Common myeloid progenitor, CD34-positive (primary cell): ENCODE data around the gene CETN3.

Experiments used
- CTCF ChIA-PET: fragments of 350-600 bp; sonication (Branson Sonifier 250); formaldehyde crosslinking; loops from one replicate; lab custom pipeline; 2021; ENCODE audit warnings: antibody characterized with exemption; lab: Charles Lee
- POLR2A ChIA-PET: fragments of 350-600 bp; sonication (Branson Sonifier 250); formaldehyde crosslinking; loops from one replicate; lab custom pipeline; 2021; ENCODE audit warnings: antibody characterized with exemption; lab: Charles Lee
- DNase-seq, 3 donors: peaks; one replicate each; pipeline versions ENCODE4 v3.0.0 to v3.0.0-alpha.2; 2013
- H3K27ac ChIP-seq, 2 experiments: 1 replicate in 1 of 2; 2 replicates in 1 of 2; pipeline ENCODE4 v1.7.0; 2013; ENCODE audit warnings: inconsistent platforms in 2 of 2, low read length in 2 of 2, mild to moderate bottlenecking in 2 of 2, low read depth in 1 of 2, moderate library complexity in 1 of 2; ENCODE audit not compliant: severe bottlenecking in 2 of 2, insufficient read depth in 1 of 2, poor library complexity in 1 of 2
- H3K27me3 ChIP-seq, 5 experiments: replicated peaks in 2 of 5; 1 replicate in 3 of 5; 2 replicates in 2 of 5; pipeline versions ENCODE4 v1.6.1 to v1.7.0; 2013; ENCODE audit warnings: low read length in 4 of 5, mild to moderate bottlenecking in 2 of 5, moderate library complexity in 2 of 5, inconsistent platforms in 1 of 5; ENCODE audit not compliant: insufficient read depth in 5 of 5, control insufficient read depth in 4 of 5
- H3K36me3 ChIP-seq, 4 experiments: 1 replicate in 2 of 4; 2 replicates in 2 of 4; pipeline versions ENCODE4 v1.6.1 to v1.7.0; 2013; ENCODE audit warnings: low read length in 3 of 4, control low read depth in 1 of 4, mild to moderate bottlenecking in 1 of 4; ENCODE audit not compliant: control insufficient read depth in 4 of 4, insufficient read depth in 4 of 4
- H3K4me1 ChIP-seq, 4 experiments: 1 replicate in 3 of 4; 2 replicates in 1 of 4; pipeline versions ENCODE4 v1.6.1 to v1.7.1; 2013; ENCODE audit warnings: low read length in 3 of 4, mild to moderate bottlenecking in 3 of 4, control low read depth in 1 of 4, inconsistent platforms in 1 of 4, moderate library complexity in 1 of 4; ENCODE audit not compliant: control insufficient read depth in 4 of 4, insufficient read depth in 4 of 4; ENCODE audit errors: control extremely low read depth in 1 of 4
- H3K4me3 ChIP-seq, 7 experiments: 1 replicate in 4 of 7; 2 replicates in 3 of 7; pipeline versions ENCODE4 v1.5.1 to v1.7.0; 2013; ENCODE audit warnings: mild to moderate bottlenecking in 7 of 7, low read length in 6 of 7, moderate library complexity in 6 of 7, inconsistent platforms in 2 of 7, low read depth in 2 of 7, control low read depth in 1 of 7; ENCODE audit not compliant: insufficient read depth in 4 of 7, control insufficient read depth in 1 of 7; ENCODE audit errors: extremely low read depth in 1 of 7
- H3K9me3 ChIP-seq, 5 experiments: 1 replicate in 4 of 5; 2 replicates in 1 of 5; pipeline versions ENCODE4 v1.6.1 to v1.7.1; 2013; ENCODE audit warnings: low read length in 4 of 5, mild to moderate bottlenecking in 2 of 5, inconsistent platforms in 1 of 5, low read depth in 1 of 5, moderate library complexity in 1 of 5; ENCODE audit not compliant: control insufficient read depth in 4 of 5, insufficient read depth in 2 of 5; ENCODE audit errors: control extremely low read depth in 1 of 5
- WGBS: methylation state at CpG from one replicate; pipeline ENCODE4 v1.1.5; 2013; ENCODE audit not compliant: insufficient coverage; 5-methylcytosine and 5-hydroxymethylcytosine counted together

CETN3 gene

DNA sequence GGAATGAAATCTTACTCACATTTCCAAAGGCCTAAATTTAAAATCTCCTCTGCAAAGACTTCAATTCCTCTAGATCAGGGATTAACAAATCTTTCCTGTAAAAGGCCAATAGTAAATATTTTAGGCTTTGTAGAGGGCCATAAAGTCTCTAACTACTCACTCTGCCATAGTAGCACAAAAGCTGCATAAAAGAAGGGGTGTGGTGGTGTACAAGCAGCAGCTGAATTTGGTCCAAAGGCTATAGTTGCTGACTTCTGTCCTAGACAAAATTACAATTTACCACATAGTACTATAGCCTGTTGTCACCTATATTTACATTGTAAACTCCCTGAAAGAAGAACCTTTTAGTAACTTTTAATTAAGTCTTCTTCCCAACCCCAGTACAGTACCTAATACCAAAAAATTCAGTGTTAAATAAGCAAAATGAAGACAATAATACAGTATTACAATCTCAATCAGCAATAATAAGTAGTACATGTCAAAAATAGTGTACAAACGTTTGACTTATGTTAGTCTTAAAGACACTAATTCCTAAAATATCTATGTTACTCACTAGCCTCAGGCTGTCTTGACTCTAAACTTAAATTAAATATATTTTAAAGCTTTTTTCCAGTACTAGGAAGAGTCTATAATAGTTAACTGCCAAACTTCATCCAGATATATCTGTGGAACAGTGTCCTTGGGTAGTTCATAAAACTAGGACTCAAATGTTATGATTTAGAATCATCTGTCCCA, 6.9 kb downstream of the CETN3 start:
- ChIA-PET POLR2A (no interaction called here), CTCF (interaction anchor here (4.0 kb wide), 1 partner anchor 12 kb away, joined by 12 read pairs; no protein-coding TSS in a partner anchor)
- no CpG with 5 or more reads among the region's 1 CpG for WGBS

DNA sequence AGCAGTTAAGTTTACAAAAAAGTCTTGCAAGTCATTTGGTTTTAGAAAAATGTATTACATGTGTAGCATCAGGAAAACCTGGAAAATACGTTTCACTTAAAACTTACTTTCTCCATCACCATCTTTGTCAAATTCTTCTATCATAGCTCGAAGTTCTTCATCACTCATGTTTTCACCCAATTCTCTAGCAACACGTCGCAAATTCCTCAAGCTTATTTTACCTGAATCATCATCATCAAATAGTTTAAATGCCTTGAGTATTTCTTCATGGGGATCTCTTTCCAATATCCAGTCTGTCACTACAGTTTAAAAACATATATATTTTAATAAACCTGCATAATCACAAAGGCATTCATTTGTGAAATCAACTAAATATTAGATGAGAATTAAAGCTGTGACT, 10.3 kb downstream of the CETN3 start:
- no peak overlapping the region for H3K4me3 ChIP-seq
- DNase-seq, result no peak
- no peaks in the 10 kb centered on the region for H3K27me3 ChIP-seq
- peaks cover 9 to 30% (median 13%) of the 10 kb centered on the region in 4 experiments for H3K36me3 ChIP-seq
- no peaks in the 10 kb centered on the region for H3K9me3 ChIP-seq
- H3K27ac ChIP-seq, result no peak overlapping the region
- POLR2A ChIA-PET, result no interaction called here
- WGBS, result 100% methylated on average over 3 of the region's 4 CpGs
- no peaks in the 10 kb centered on the region for H3K4me1 ChIP-seq
- CTCF ChIA-PET, result interaction anchor here (1.2 to 4.0 kb wide), 4 partner anchors 9 to 40 kb away, joined by 3 to 12 read pairs (median 4); no protein-coding TSS in a partner anchor

More for the DNA sequence above, 6.9 kb downstream of the CETN3 start:
- Histone ChIP-seq H3K4me3 (no peak overlapping the region), H3K27me3 (no peaks in the 10 kb centered on the region), H3K9me3 (no peaks in the 10 kb centered on the region), H3K36me3 (peaks cover 10 to 35% (median 17%) of the 10 kb centered on the region in 4 experiments), H3K4me1 (peaks cover 0 to 2% (median 0%) of the 10 kb centered on the region in 4 experiments), H3K27ac (no peak overlapping the region)
- no peak for DNase-seq

DNA sequence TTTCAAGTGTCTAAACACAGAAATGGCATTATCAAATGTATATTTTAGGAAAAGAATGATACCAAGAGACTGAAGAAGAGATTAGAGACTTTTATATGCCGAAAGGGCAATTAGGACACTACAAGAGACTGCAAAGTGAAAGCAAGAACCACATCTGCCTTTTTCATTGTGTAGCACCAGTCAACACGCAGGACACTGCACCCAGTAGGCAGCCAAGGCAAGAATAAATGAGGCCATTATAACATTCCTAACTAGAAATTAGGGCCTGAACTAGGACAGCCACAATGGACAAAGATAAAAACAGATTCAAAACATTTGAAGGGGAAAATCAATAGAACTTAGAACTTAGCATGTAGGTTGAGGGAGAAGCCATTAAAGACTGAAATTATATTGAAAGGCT, 10.8 kb downstream of the CETN3 start:
- ChIA-PET CTCF (no interaction called here), POLR2A (no interaction called here)
- Histone ChIP-seq H3K9me3 (no peaks in the 10 kb centered on the region), H3K27me3 (no peaks in the 10 kb centered on the region), H3K4me1 (no peaks in the 10 kb centered on the region), H3K4me3 (no peak overlapping the region), H3K27ac (no peak overlapping the region), H3K36me3 (peaks cover 9 to 27% (median 12%) of the 10 kb centered on the region in 4 experiments)
- DNase-seq, result no peak
- 100% methylated on average over 1 of the region's 2 CpGs for WGBS

DNA sequence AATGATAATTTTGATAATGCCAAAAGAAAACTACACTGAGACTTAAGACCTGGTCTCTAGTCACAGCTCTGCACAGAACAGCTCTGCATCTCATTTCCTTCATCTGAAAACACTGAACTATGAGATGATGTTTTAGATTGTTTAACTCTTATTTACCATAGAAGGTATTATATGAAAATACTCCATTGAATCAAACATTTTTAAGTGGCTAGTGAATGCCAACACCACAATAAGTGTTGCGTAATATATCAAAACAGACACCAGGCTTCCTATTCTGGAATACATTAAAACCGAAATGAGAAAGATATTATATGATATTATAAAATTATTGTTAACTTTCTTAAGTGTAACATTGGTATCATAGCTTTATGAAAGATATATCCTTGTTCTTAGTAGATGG, 14.6 kb downstream of the CETN3 start:
- Histone ChIP-seq H3K27me3 (no peaks in the 10 kb centered on the region), H3K36me3 (peaks cover 10 to 29% (median 12%) of the 10 kb centered on the region in 4 experiments), H3K9me3 (peaks cover 0 to 3% (median 0%) of the 10 kb centered on the region in 5 experiments), H3K27ac (no peak overlapping the region), H3K4me1 (no peaks in the 10 kb centered on the region), H3K4me3 (no peak overlapping the region)
- WGBS, result no CpG with 5 or more reads among the region's 2 CpGs
- CTCF ChIA-PET, result no interaction called here
- POLR2A ChIA-PET, result no interaction called here
- DNase-seq, result no peak

DNA sequence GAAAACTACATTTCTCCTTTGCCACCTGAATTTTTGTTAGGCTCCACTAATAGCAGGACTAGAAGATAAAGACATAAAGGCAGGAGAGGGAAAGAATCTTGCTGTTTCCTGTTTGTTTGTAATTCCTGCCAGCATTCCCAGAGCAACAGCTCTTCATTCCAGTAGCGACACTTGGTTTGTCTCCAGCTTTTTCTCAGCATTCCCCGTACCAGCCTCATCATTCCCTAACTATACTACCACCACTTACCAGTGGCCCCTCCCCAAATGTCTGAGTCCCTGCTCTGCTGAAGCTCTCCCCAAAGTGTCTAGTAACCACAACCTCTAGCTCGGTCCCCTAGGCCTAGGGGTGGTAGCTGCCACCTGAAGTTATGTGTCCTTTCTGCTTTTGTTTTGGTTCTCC, 18.6 kb downstream of the CETN3 start:
- Histone ChIP-seq H3K9me3 (peaks cover 0 to 3% (median 0%) of the 10 kb centered on the region in 5 experiments), H3K27me3 (no peaks in the 10 kb centered on the region), H3K27ac (no peak overlapping the region), H3K36me3 (peaks cover 0 to 7% (median 3%) of the 10 kb centered on the region in 4 experiments), H3K4me1 (no peaks in the 10 kb centered on the region), H3K4me3 (no peak overlapping the region)
- ChIA-PET POLR2A (interaction anchor here (0.5 kb wide), 1 partner anchor 99 kb away, joined by 3 read pairs; no protein-coding TSS in a partner anchor), CTCF (interaction anchor here (1.0 to 3.4 kb wide), 2 partner anchors 10 to 139 kb away, joined by 3 to 12 read pairs; partner anchors contain the start of gene LYSMD3)
- WGBS, result 100% methylated on average over 2 of the region's 3 CpGs
- DNase-seq, result no peak

DNA sequence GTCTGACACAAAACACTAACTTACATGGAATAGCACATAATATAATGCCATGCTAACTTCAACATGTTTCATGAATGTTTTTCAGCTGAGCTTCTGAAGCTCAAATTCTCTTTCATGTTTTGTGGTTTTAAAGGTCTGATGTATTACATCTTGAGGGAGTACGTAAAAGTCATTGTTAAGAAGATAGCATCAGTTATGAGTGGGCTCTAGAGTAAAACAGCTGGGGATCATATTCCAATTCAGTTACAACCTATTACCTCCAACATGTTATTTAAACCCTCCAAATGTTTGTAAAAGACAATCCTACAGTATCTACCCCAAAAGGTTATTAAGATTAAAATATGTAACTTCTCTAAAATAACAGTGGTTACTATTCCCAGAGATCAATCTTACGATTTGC, 19.2 kb downstream of the CETN3 start:
- H3K4me1 ChIP-seq, result no peaks in the 10 kb centered on the region
- no peak overlapping the region for H3K27ac ChIP-seq
- peaks cover 0 to 3% (median 0%) of the 10 kb centered on the region in 5 experiments for H3K9me3 ChIP-seq
- ChIA-PET CTCF (interaction anchor here (1.0 to 3.4 kb wide), 2 partner anchors 11 to 139 kb away, joined by 3 to 12 read pairs; partner anchors contain the start of gene LYSMD3), POLR2A (no interaction called here)
- H3K4me3 ChIP-seq, result no peak overlapping the region
- peaks cover 0 to 7% (median 3%) of the 10 kb centered on the region in 4 experiments for H3K36me3 ChIP-seq
- DNase-seq, result no peak
- H3K27me3 ChIP-seq, result no peaks in the 10 kb centered on the region
- no CpG with 5 or more reads among the region's 2 CpGs for WGBS

DNA sequence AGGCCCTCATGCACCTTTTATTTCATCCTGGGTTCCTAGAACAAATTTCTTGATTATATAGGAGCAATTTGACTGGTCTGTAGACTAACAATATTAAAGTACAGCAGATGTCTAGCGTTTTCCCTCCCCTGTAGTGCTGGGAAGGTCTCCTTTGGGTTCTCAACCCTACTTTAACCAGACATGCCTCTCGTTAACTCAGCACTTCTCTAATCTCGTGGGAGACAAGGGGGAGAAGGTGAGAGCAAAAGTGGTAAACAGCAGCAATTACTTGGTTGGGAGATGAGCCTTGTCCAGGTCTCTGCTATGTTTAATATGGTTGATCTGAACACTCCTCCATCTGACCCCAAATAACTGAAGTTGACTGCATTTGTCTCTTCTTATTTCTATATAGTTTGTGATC, 22.0 kb downstream of the CETN3 start:
- POLR2A ChIA-PET, result no interaction called here
- CTCF ChIA-PET, result interaction anchor here (0.6 to 1.9 kb wide), 6 partner anchors 9 to 1660 kb away, joined by 3 to 6 read pairs (median 4); no protein-coding TSS in a partner anchor
- Histone ChIP-seq H3K27ac (no peak overlapping the region), H3K4me1 (no peaks in the 10 kb centered on the region), H3K36me3 (peaks cover 0 to 3% (median under 1%) of the 10 kb centered on the region in 4 experiments), H3K9me3 (peaks cover 0 to 2% (median 0%) of the 10 kb centered on the region in 5 experiments), H3K4me3 (no peak overlapping the region), H3K27me3 (no peaks in the 10 kb centered on the region)
- no peak for DNase-seq
- 70% methylated on average over 2 of the region's 3 CpGs for whole genome bisulfite sequencing
